Gastroesophageal sphincter (tissue), 4 donors: ENCODE measurements around the gene ATP5MK. TPM values are rescaled to one million over a fixed set of nuclear protein-coding genes. Genes with fewer than 3 reads are reported as not detected.
"Not testable (repeated sequence)": the region's sequence is repeated elsewhere in the genome, so short reads cannot be mapped to it uniquely, and the experiment has no call there.

Experiments
- ATAC-seq: fragments of 150-250 bp; one replicate; pipeline ENCODE4 v1.9.1; 2016; ENCODE audit warnings: mild to moderate bottlenecking, moderate library complexity
- H3K27ac ChIP-seq, 4 donors: fragments of 200-600 bp; sonication (generic) in 3 of 4; 1 replicate in 3 of 4; 2 replicates in 1 of 4; pipeline ENCODE4 v1.5.1; 2016 to 2019
- H3K27me3 ChIP-seq: fragments of 200-600 bp; sonication (generic); one replicate; pipeline ENCODE4 v1.5.1; 2019
- H3K36me3 ChIP-seq, 2 donors: fragments of 200-600 bp; sonication (generic); one replicate each; pipeline ENCODE4 v1.5.1; 2019; ENCODE audit warnings: control low read depth in 1 of 2
- H3K4me1 ChIP-seq, 3 donors: fragments of 200-600 bp; sonication (generic); 1 replicate in 2 of 3; 2 replicates in 1 of 3; pipeline ENCODE4 v1.5.1; 2016 to 2019; ENCODE audit warnings: control low read depth in 2 of 3
- H3K4me3 ChIP-seq, 2 donors: fragments of 200-600 bp; sonication (generic); one replicate each; pipeline ENCODE4 v1.5.1; 2019; ENCODE audit warnings: mild to moderate bottlenecking in 1 of 2, moderate library complexity in 1 of 2
- H3K9me3 ChIP-seq, 3 donors: fragments of 200-600 bp; sonication (generic); one replicate each; pipeline ENCODE4 v1.5.1; 2017 to 2019; ENCODE audit warnings: control low read depth in 2 of 3
- CTCF ChIP-seq, 4 experiments: fragments of 200-600 bp in 2 of 4; fragments of 450-650 bp in 2 of 4; sonication (generic) in 1 of 4; IDR thresholded peaks; one replicate each; pipeline ENCODE4 v1.5.1; 2017 to 2019; ENCODE audit warnings: antibody characterized with exemption in 4 of 4, mild to moderate bottlenecking in 2 of 4, moderate library complexity in 2 of 4
- EP300 ChIP-seq: sonication (generic); formaldehyde crosslinking; IDR thresholded peaks from one replicate; pipeline ENCODE4 v1.6.1; 2017; ENCODE audit warnings: antibody characterized with exemption, mild to moderate bottlenecking
- POLR2A ChIP-seq, 2 donors: fragments of 450-650 bp; IDR thresholded peaks; one replicate each; pipeline ENCODE4 v1.6.1; 2017; ENCODE audit warnings: antibody characterized with exemption in 2 of 2, mild to moderate bottlenecking in 2 of 2, moderate library complexity in 1 of 2
- POLR2AphosphoS5 ChIP-seq: sonication (generic); formaldehyde crosslinking; IDR thresholded peaks from one replicate; pipeline ENCODE4 v1.6.1; 2017; ENCODE audit warnings: antibody characterized with exemption
- WGBS, 2 donors: methylation state at CpG; one replicate each; pipeline ENCODE4 v1.1.5; 2018; ENCODE audit warnings: low coverage in 1 of 2; 5-methylcytosine and 5-hydroxymethylcytosine counted together
- total RNA-seq, 4 donors: library from RNA; depleted of rRNA; stranded (reverse); fragments of >200 nt; gene quantifications; one replicate each; pipeline ENCODE4 v1.1.0, GENCODE V29; 2016

The ATP5MK gene
- total RNA-seq, 4 donors from 2014 or later, result 321 to 561 (median 470) TPM

GRCh38 chr10:103382769-103383168 lies 13.5 kb downstream of the ATP5MK start:
- H3K27ac ChIP-seq, result no peak overlapping the region
- no peak overlapping the region for H3K4me3 ChIP-seq
- H3K9me3 ChIP-seq, result no peaks in the 10 kb centered on the region
- H3K27me3 ChIP-seq, result no peaks in the 10 kb centered on the region
- ATAC-seq, result no peak
- H3K4me1 ChIP-seq, result no peaks in the 10 kb centered on the region
- 86 to 93% methylated on average over 1 to 4 of the region's 5 CpGs for WGBS, 2 donors
- TF ChIP-seq CTCF (IDR thresholded peaks at IDR 0.05) (no peak), EP300 (no peak), POLR2A (IDR thresholded peaks at IDR 0.05) (no peak), POLR2AphosphoS5 (no peak)
- peaks cover 2 to 93% of the 10 kb centered on the region in 2 donors for H3K36me3 ChIP-seq

GRCh38 chr10:103374263-103374662 lies 22.0 kb downstream of the ATP5MK start:
- Histone ChIP-seq H3K9me3 (no peaks in the 10 kb centered on the region), H3K27ac (no peak overlapping the region), H3K36me3 (peaks cover 0 to 58% of the 10 kb centered on the region in 2 donors), H3K4me1 (peaks cover 0 to 20% (median 0%) of the 10 kb centered on the region in 3 donors), H3K27me3 (no peaks in the 10 kb centered on the region), H3K4me3 (no peak overlapping the region)
- no peak for ATAC-seq
- no peak for TF ChIP-seq POLR2A (IDR thresholded peaks at IDR 0.05)
- TF ChIP-seq POLR2AphosphoS5, result no peak
- no peak for TF ChIP-seq EP300
- no peak for TF ChIP-seq CTCF (IDR thresholded peaks at IDR 0.05)
- WGBS, 2 donors, result 87 to 93% methylated on average over 3 to 5 of the region's 5 CpGs

- WGBS, 2 donors, result 88 to 90% methylated on average over 3 of the region's 3 CpGs
- H3K4me1 ChIP-seq, result peaks cover 0 to 27% (median 0%) of the 10 kb centered on the region in 3 donors
- no peak for TF ChIP-seq EP300
- TF ChIP-seq POLR2A (IDR thresholded peaks at IDR 0.05), result no peak
- TF ChIP-seq CTCF (IDR thresholded peaks at IDR 0.05), result no peak
- H3K36me3 ChIP-seq, result peaks cover 0 to 51% of the 10 kb centered on the region in 2 donors
- no peak for ATAC-seq
- H3K27me3 ChIP-seq, result no peaks in the 10 kb centered on the region
- no peak overlapping the region for H3K4me3 ChIP-seq
- H3K9me3 ChIP-seq, result no peaks in the 10 kb centered on the region
- no peak overlapping the region for H3K27ac ChIP-seq
Observed at GRCh38 chr10:103373544-103373943, 22.7 kb downstream of the ATP5MK start.

- Histone ChIP-seq H3K4me1 (peaks cover 0 to 28% (median 0%) of the 10 kb centered on the region in 3 donors), H3K9me3 (no peaks in the 10 kb centered on the region), H3K36me3 (no peaks in the 10 kb centered on the region), H3K27me3 (no peaks in the 10 kb centered on the region), H3K27ac (peak within 1 kb of the TSS; percentile 64 to 93 (median 91)), H3K4me3 (peak within 1 kb of the TSS; percentile 76 to 79)
- WGBS, 2 donors, result 0 to 3% methylated on average over 3 to 4 of the region's 81 CpGs
- peak; percentile 87 for ATAC-seq
- TF ChIP-seq CTCF (IDR thresholded peaks at IDR 0.05) (peak in 3 of 4 experiments; percentile 7 to 34 (median 29)), POLR2A (IDR thresholded peaks at IDR 0.05) (peak; percentile 77 to 86), EP300 (no peak), POLR2AphosphoS5 (peak; percentile 94)
Observed at GRCh38 chr10:103367782-103368518, 28.3 kb downstream of the ATP5MK start, which contains the start of gene TAF5. TAF5 (plus strand) TSS chr10:103367976; CDS start chr10:103367990, 14 bp downstream.

GRCh38 chr10:103367379-103367781 lies 28.9 kb downstream of the ATP5MK start:
- no peaks in the 10 kb centered on the region for H3K9me3 ChIP-seq
- TF ChIP-seq POLR2A (IDR thresholded peaks at IDR 0.05), result no peak
- TF ChIP-seq POLR2AphosphoS5, result no peak
- no peak for TF ChIP-seq CTCF (IDR thresholded peaks at IDR 0.05)
- TF ChIP-seq EP300, result no peak
- H3K36me3 ChIP-seq, result no peaks in the 10 kb centered on the region
- WGBS, 2 donors, result 62 to 71% methylated on average over 7 of the region's 10 CpGs
- ATAC-seq, result no peak
- peak overlapping the region; percentile 43 to 93 (median 91) for H3K27ac ChIP-seq
- peaks cover 0 to 28% (median 0%) of the 10 kb centered on the region in 3 donors for H3K4me1 ChIP-seq
- peak overlapping the region; percentile 76 to 79 for H3K4me3 ChIP-seq
- H3K27me3 ChIP-seq, result no peaks in the 10 kb centered on the region

GRCh38 chr10:103360791-103361190 lies 35.5 kb downstream of the ATP5MK start:
- not testable (repeated sequence) for H3K4me1 ChIP-seq, H3K36me3 ChIP-seq, H3K27ac ChIP-seq, ATAC-seq, H3K9me3 ChIP-seq, H3K27me3 ChIP-seq, H3K4me3 ChIP-seq
- WGBS, 2 donors, result 88% methylated on average over 7 of the region's 9 CpGs; no CpG with 5 or more reads in 1 of the 2 donors

GRCh38 chr10:103359493-103359892 lies 36.8 kb downstream of the ATP5MK start:
- not testable (repeated sequence) for H3K36me3 ChIP-seq, ATAC-seq, H3K4me3 ChIP-seq, H3K9me3 ChIP-seq, H3K4me1 ChIP-seq, H3K27ac ChIP-seq
- peaks cover 12% of the 10 kb centered on the region for H3K27me3 ChIP-seq
- 94 to 100% methylated on average over 2 to 4 of the region's 4 CpGs for WGBS, 2 donors
